DMS 273 (cell line): ENCODE measurements around the gene NFKBIB.
"Not testable (repeated sequence)": the region's sequence is repeated elsewhere in the genome, so short reads cannot be mapped to it uniquely, and the experiment has no call there.

Experiments used
- DNase-seq: peaks from one replicate; lab custom pipeline; 2025; ENCODE audit not compliant: unreplicated experiment; lab: John Stamatoyannopoulos, UW

Gene NFKBIB, protein sequence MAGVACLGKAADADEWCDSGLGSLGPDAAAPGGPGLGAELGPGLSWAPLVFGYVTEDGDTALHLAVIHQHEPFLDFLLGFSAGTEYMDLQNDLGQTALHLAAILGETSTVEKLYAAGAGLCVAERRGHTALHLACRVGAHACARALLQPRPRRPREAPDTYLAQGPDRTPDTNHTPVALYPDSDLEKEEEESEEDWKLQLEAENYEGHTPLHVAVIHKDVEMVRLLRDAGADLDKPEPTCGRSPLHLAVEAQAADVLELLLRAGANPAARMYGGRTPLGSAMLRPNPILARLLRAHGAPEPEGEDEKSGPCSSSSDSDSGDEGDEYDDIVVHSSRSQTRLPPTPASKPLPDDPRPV

DNA sequence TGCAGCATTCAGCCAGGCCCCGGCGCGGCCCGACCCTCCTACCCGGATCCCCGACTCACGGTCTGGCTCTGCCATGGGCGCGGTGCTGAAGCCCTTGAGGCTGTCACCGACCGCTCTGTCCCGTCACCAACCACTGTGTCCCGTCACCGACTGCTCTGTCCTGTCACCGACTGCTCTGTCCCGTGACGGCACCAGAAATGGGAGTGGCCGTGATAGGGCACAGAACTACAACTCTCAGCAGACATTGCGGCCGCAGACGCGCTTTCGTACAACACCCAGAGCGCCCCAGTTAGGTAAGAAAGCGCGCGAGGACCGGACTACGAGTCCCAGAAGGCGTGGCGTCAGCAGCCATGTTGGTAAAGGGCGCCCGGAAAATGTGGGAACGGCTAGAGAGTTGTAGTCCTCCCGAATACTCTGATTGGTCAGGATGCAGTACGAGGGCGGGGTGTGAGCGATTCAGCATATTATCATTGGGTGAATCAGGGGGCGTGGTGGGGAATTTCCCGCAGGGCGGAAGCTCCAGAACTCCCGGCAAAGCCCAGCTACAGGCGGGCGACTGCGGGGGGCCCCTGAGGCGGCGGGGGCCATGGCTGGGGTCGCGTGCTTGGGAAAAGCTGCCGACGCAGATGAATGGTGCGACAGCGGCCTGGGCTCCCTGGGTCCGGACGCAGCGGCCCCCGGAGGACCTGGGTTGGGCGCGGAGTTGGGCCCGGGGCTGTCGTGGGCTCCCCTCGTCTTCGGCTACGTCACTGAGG is at the start of gene NFKBIB, which contains the start of gene SIRT2:
Gene NFKBIB, plus strand, starts transcription at position 523 of the 755 bp plus-strand sequence. Its CDS starts 64 bp downstream, at position 587.
Gene SIRT2, minus strand, starts transcription at position 172 of the 755 bp plus-strand sequence. Its CDS starts 97 bp downstream, at position 75.
- DNase-seq = peak; percentile 100

DNA sequence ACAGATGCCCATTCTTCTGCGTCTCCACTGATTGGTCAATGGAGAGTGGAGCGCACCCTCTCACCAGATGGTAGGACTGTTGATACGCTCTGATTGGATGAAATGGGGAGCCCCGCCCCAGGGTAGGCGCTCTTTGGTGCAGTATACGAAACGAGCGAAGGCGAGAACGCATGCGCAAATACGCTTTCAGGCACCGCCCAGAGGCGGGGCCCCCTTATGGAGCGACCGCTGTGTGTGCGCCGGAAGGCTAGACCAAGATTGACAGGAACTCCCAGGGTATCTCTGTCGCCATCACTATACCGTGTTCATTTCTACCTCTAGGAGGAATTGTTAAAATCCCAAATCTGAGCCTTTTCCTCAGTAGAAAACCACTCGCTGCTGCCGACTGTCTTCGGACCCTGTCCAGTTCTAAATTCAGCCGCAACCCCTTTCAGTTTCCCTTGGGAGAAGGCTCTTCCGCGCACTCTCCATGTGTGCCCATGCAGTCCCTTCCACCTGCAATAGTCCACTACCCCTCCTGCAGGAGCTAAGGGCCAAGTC is 49.3 kb upstream of the NFKBIB start:
- DNase-seq = peak; percentile 85

DNA sequence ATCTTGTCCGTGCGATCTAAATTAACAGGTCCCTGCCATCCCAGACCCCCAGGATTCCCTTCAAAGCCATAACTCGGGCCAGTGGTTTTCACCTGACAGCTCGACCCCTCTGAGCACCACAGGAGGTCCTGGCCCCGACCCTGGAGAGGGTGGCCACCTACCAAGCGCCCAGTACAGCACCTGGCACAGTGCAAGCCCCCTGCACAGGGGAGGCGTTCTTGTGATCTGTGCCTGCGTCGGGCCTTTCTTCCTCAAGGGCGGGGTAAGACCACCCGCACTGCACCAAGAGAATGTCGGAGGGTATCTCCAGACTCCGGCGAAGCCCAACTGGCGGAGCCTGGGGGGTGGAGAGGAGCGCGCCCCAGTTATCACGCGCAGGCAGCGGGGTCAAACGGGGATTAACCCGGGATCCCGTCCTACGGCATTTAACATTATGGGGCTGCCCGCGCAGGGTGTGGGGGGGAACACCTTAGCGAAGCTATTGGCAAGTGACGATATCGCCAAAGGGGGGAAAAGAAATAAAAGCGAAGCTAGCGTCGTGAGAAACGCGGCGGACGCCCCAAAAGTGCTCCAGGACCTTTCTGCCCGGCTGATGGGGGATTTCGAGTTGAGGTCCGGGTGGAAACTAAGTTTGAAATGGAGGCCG is 48.7 kb upstream of the NFKBIB start:
- DNase-seq = peak; percentile 74

DNA sequence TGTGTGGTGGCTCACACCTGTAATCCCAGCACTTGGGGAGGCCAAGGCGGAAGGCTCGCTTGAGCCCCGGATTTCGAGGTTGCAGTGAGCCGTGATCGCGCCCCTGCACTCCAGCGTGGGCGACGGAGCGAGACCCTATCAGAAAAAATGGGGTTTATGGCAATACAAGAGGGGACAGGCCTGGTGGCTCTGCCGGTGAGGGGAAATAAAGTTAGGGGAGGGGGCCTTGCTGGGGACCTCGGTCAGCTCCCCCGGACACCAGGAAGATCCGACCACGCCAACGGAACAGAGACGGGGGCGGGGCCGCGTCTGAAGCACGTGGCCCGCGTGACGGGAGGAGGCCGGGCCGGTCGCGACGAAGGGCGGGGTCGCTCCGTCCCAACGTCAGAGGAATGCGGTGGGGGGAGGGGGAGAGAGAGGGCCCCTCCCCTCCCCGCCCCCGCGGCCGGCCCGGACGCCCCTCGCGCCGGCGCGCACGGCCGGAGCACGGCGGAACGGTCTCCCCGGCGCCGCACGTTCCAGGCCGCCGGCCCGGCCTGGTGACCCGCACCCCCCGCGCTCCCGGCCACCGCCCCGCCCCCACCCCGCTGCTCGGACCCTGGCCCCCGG is 48.0 kb upstream of the NFKBIB start:
- DNase-seq = peak; percentile 98

DNA sequence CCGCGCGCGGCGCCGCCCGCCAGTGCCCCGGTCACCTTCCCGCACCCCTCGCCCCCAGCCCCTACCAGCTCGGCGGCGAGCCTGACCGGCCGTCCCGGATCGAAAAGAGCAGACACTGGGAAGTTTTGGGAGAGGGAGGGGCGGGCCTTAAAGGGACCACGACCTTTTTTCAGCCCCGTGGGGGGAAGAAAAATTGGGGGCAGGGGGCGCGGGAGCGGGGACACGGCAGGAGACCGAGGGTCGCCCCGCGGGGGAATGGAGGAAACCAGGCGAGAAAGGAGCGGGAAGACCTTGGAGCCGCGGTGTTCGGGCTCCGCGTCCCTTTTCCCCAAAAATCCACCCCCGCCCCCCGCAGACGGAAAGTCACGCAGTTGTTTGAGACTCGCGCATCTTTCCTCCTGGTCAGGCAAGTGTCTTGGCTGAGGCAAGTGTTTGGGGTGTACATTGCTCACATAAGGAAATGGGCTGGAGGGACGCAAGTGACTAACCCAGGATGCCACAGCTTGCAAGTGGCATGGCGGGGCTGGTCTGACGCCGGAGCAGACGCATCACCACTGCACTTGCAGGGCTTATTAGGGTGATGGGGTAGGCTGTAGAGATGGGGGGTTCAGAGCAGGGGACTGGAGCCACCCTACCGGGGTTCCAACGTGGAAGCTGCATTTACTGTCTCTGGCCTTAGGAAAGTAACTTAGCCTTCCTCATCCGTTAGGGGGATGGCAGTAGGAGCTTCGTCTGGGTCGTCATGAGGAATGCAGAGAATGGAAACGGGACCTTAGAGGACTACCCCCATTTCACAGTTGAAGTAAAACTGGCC is 47.3 kb upstream of the NFKBIB start:
- peak; percentile 82 for DNase-seq

DNA sequence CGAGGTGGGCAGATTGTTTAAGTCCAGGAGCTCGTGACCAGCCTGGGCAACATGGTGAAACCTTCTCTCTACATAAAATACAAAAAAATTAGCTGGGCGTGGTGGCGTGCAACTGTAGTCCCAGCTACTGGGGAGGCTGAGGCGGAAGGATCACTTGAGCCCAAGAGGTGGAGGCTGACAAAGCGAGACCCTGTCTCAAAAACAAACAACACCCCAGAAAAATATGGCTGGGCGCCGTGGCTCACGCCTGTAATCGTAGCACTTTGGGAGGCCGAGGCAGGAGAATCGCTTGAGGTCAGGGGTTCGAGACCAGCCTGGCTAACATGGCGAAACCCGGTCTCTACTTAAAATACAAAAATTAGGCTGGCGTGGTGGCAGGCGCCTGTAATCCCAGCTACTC is 46.6 kb upstream of the NFKBIB start:
- no peak for DNase-seq

DNA sequence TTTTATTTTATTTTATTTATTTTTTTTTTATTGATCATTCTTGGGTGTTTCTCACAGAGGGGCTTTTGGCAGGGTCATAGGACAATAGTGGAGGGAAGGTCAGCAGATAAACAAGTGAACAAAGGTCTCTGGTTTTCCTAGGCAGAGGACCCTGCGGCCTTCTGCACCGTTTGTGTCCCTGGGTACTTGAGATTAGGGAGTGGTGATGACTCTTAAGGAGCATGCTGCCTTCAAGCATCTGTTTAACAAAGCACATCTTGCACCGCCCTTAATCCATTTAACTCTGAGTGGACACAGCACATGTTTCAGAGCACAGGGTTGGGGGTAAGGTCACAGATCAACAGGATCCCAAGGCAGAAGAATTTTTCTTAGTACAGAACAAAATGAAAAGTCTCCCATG is 44.8 kb upstream of the NFKBIB start:
- DNase-seq = not testable (repeated sequence)

DNA sequence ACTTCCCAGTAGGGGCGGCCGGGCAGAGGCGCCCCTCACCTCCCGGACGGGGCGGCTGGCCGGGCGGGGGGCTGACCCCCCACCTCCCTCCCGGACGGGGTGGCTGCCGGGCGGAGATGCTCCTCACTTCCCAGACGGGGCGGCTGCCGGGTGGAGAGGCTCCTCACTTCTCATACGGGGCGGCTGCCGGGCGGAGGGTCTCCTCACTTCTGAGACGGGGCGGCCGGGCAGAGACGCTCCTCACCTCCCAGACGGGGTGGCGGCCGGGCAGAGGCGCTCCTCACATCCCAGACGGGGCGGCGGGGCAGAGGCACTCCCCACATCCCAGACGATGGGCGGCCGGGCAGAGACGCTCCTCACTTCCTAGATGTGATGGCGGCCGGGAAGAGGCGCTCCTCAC is 44.0 kb upstream of the NFKBIB start:
- DNase-seq = not testable (repeated sequence)

DNA sequence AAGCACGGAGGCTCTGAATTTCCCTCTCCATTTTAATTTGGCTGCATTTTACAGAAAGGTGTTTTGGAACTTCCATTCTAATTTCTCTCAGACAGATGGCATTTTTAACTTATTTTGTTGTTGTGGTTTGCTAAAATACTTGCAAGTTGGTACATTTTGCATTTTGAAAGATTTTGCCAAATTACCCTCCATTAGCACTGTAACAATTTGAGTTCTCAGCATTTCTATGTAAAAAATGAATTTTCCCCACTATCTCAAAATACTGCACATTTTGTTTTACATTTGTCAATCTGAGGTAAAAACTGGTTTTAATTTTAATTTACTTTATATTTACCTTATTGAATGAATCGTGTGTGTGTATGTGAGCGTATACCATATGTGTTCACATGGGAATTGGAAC is 43.0 kb upstream of the NFKBIB start:
- DNase-seq = no peak

DNA sequence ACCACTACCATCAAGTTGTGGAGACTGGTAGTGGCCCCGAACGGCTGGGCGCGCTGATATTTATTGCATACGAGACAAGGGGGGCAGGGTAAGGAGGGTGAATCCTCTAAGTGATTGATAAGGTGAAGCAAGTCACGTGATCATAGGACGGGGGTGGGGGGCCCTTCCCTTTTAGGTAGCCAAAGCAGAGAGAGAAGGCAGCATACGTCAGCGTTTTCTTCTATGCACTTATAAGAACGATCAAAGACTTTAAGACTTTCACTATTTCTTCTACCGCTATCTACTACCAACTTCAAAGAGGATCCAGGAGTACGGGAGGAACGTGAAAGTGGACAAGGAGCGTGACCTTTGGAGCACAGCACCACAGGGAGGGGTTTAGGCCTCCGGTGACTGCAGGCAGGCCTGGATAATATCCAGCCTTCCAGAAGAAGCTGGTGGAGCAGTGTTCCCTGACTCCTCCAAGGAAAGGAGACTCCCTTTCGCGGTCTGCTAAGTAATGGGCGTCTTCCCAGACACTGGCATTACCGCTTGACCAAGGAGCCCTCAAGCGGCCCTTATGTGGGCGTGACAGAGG is 40.1 kb upstream of the NFKBIB start:
- not testable (repeated sequence) for DNase-seq

DNA sequence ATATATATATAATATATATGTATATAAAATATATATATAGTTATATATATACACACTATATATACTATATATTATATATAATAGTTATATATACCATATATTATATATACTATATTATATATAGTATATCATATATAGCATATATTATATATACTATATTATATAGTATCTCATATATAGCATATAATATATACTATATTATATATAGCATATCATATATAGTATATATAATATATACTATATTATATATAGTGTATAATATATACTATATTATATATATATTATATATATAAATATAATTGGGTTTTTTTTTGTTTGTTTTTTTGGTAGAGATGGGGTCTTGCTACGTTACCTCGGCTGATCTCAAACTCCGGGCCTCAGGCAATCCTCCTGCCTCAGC is 38.4 kb upstream of the NFKBIB start:
- no peak for DNase-seq

DNA sequence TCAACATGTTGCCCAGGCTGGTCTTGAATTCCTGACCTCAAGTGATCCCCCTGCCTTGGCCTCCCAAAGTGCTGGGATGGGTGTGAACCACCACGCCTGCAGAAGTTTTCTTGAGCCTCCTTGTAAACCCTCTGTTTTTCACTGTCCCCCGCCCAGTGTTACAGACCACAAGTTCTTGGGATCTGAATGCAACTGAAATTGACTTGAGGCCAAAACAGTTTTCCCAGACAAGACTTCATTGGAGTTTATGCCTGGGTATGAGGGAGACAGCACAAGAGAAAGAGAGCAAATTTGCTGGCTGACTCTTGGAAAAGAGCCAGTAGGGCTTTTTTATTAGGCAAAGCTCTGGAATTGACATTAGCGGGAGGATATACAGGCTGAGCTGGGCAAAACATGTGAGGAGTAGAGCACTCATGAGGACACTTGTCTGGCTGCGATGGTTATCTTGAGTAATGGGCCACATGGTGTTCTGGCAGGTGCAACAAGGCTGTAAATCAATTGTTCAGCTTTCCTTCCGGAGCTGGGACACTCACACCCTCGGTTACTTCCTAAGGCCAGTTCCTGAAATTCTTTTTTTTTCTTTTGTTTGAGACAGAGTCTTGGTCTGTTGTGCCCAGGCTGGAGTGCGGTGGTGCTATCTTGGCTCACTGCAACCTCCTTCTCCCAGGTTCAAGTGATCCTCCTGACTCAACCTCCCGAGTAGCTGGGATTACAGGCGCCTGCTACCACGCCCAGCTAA is 37.3 kb upstream of the NFKBIB start:
- DNase-seq = peak; percentile 77

DNA sequence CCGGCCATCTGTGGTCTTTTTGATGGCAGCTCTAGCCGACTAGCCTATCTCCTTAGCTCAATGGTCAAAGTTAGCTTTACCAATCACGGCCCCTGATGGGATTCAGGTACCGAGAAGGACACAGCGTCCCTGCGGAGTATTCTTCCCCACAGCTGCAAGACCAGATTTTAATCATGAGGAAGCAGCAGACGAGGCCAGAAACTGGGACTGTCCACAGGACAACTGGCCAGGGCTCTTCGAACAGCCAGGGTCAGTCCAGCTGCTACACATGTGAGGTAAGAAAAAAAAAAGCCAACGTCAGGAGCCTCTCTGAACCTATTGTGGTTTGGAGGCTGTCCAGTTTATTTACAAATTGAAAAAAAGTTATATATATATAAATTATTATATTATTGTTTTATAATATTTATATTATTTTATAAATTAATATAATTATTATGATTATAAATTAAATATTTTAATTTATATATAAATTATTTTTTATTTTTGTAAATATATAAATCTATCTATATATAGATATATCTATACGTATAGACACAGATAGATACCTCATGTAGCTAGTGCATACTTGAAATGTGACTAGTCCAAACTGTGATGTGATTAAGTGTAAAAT is 32.5 kb upstream of the NFKBIB start:
- DNase-seq = no peak

DNA sequence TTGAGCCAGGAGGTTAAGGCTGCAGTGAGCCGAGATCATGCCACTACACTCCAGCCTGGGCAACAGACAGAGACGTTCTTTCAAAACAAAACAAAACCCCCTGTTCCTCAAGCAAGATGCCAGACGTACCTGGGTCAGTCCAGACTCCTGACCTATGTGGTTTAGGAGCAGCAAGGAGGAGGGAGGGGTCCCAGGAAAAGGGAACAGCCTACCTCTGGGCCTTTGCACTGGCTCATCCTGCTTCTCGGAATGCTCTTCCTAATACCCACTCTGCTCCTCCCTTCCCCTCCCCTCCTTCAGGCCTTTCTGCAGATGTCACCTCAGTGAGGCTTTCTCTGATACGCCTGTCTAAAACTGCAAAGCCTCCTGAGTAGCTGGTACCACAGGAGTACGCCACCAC is 31.2 kb upstream of the NFKBIB start:
- no peak for DNase-seq

DNA sequence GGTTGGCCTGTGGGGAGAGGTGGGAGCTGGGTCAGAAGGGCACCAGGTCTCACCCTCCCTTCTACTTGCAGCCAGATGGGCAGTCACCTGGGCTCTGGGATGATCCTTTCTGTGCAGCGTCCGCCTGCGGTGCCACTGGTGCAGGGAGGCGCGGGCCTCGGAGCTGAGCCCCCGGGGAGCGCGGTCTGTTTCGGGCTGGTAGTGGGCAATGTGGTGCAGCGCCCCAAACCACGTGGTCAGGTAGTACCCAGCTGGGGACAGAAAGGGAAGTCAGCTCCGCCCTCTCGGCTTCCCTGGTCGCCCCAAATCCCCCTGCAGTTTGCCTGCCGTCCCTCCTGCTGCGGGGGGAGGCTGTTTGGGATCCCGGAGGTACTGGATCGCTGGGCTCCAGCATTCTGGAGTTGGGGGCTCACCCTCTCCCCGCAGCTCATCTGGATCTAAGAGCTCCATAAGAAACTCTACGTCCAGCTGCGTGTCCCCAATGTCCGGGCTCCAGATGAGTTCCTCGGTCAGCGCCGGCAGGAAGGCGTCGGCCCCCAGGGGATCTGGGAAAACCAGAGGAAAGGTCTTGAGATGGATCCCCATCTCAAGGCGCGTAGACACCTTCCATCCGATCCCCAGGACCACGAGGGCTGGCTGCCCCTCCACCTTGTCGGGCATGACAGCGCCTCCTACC is 30.5 kb upstream of the NFKBIB start:
- DNase-seq = no peak

DNA sequence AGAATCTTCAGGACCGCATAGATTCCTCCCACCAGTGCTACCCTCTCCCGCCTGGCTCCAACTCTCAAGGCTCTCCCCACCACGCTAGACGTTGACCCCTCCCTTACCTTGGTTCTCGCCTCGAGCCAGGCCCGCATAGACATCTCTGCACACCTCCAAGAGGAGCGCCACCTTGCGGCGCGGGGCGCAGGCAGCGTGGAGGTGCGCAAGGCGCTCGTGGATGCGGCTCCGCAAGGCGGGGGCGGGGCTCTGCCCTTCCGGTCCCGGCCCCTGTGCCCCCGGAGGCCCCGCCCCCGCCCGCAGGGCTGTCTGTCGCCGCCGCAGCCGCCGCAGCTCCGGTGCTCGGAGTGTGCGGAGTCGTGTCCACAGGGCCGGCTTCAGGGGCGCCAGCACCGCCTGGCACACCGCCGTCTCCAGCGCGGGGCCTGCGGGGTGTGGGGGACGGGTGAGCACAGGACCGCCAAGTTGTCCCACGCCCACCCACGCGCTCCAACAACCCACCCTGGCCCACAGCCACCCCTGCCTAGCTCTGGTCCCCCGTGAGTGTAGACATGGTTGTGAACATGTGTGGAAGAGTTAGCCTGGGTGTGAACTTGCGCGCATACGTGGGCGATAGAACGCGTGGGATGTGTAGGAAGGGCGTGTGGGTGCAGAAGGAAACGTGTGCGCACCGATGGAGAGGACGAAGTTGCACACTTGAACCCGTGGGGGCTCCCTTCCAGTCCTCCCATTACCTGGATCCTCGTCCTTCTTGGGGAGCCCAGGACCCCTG is 29.7 kb upstream of the NFKBIB start:
- no peak for DNase-seq

DNA sequence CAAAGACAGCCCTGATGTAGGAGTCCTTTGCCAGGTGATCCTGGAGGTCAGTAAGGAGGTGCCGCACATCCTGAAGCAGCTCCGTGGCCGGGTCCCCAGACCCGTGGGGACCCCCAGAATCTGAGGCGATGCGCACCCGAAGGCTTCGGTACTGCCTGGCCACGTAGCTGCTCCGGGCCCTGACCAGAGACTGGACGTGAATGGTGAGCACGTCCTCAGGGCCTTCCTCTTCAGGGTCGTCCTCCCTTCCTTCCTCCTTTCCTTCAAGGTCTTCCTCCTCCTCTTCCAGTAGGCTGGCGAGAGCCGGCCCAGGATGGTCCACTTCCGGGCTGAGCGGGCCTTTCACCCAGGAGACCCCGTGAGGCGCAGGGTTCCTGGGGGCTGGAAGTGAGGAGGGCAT is 29.2 kb upstream of the NFKBIB start:
- no peak for DNase-seq
